Cardiac fibroblast (primary cell): ENCODE measurements around the gene TMEM63A.

Experiments
- DNase-seq, 2 donors: peaks; one replicate each; pipeline versions ENCODE4 v3.0.0 to v3.0.0-alpha.2; 2010; ENCODE audit warnings: low read depth in 2 of 2
- H3K4me3 ChIP-seq, 2 donors: replicated peaks in 1 of 2; 1 replicate in 1 of 2; 2 replicates in 1 of 2; pipeline ENCODE4 v1.5.1; 2011; ENCODE audit warnings: low read depth in 2 of 2, low read length in 2 of 2, mild to moderate bottlenecking in 2 of 2, moderate library complexity in 1 of 2
- CTCF ChIP-seq: IDR thresholded peaks from one replicate; pipeline ENCODE4 v1.5.1; 2011; ENCODE audit warnings: low read depth, mild to moderate bottlenecking, low read length, inconsistent platforms

Gene TMEM63A

GRCh38 chr1:225908013-225908640, 25.9 kb upstream of the TMEM63A start:
- H3K4me3 ChIP-seq: no peak overlapping the region
- DNase-seq: no peak
- no peak for TF ChIP-seq CTCF

- no peak for DNase-seq
Measured at GRCh38 chr1:225907341-225907740, 25.2 kb upstream of the TMEM63A start.

GRCh38 chr1:225906467-225906866, 24.3 kb upstream of the TMEM63A start:
- DNase-seq: no peak
- no peak overlapping the region for H3K4me3 ChIP-seq
- no peak for TF ChIP-seq CTCF

More at GRCh38 chr1:225907341-225907740, 25.2 kb upstream of the TMEM63A start:
- no peak for TF ChIP-seq CTCF
- H3K4me3 ChIP-seq: no peak overlapping the region

GRCh38 chr1:225903623-225904022, 21.4 kb upstream of the TMEM63A start:
- no peak for TF ChIP-seq CTCF
- H3K4me3 ChIP-seq: no peak overlapping the region
- no peak for DNase-seq

GRCh38 chr1:225899044-225899925, 17.1 kb upstream of the TMEM63A start:
- no peak for TF ChIP-seq CTCF
- H3K4me3 ChIP-seq: no peak overlapping the region
- no peak for DNase-seq

- no peak for DNase-seq
- H3K4me3 ChIP-seq: no peak overlapping the region
- no peak for TF ChIP-seq CTCF
Measured at GRCh38 chr1:225897595-225898514, 15.7 kb upstream of the TMEM63A start.
